Adrenal gland (tissue), 12 donors: ENCODE data around the gene PPARGC1A. TPM values are rescaled to one million over a fixed set of nuclear protein-coding genes. Genes with fewer than 3 reads are reported as not detected.

Source experiments
- DNase-seq, 7 donors: peaks; one replicate each; pipeline ENCODE4 v3.0.0-alpha.2; 2019 to 2020
- H3K27ac ChIP-seq, 5 donors: fragments of 200-600 bp; sonication (generic) in 4 of 5; 1 replicate in 3 of 5; 2 replicates in 2 of 5; pipeline versions ENCODE4 v1.5.1 to v1.8.0; 2016 to 2020; ENCODE audit warnings: mild to moderate bottlenecking in 1 of 5
- H3K27me3 ChIP-seq: fragments of 200-600 bp; 2 replicates; pipeline ENCODE4 v1.8.0; 2021
- H3K36me3 ChIP-seq, 2 donors: fragments of 200-600 bp; replicated peaks in 1 of 2; 1 replicate in 1 of 2; 2 replicates in 1 of 2; pipeline versions ENCODE4 v1.5.1 to v1.8.0; 2018 to 2022
- H3K4me1 ChIP-seq, 2 donors: fragments of 200-600 bp; replicated peaks in 1 of 2; 1 replicate in 1 of 2; 2 replicates in 1 of 2; pipeline versions ENCODE4 v1.5.1 to v1.8.0; 2018 to 2021
- H3K4me3 ChIP-seq, 4 donors: fragments of 200-600 bp; sonication (generic) in 3 of 4; one replicate each; pipeline ENCODE4 v1.5.1; 2016 to 2018
- H3K9me3 ChIP-seq, 3 donors: fragments of 200-600 bp; sonication (generic) in 1 of 3; replicated peaks in 1 of 3; 1 replicate in 2 of 3; 2 replicates in 1 of 3; pipeline versions ENCODE4 v1.5.1 to v1.8.0; 2016 to 2021
- CTCF ChIP-seq, 6 experiments: fragments of 450-650 bp in 4 of 6; fragments of 200-600 bp in 2 of 6; sonication (generic) in 1 of 6; IDR thresholded peaks; 1 replicate in 5 of 6; 2 replicates in 1 of 6; pipeline versions ENCODE4 v1.5.1 to v1.8.0; 2016 to 2021; ENCODE audit warnings: antibody characterized with exemption in 6 of 6, mild to moderate bottlenecking in 2 of 6, moderate library complexity in 1 of 6
- POLR2A ChIP-seq, 2 donors: fragments of 450-650 bp; IDR thresholded peaks; one replicate each; pipeline ENCODE4 v1.6.1; 2017; ENCODE audit warnings: antibody characterized with exemption in 2 of 2, mild to moderate bottlenecking in 2 of 2, moderate library complexity in 1 of 2
- WGBS, 4 donors: extraction: QIAGEN DNeasy Blood & Tissue Kit in 2 of 4; methylation state at CpG; one replicate each; pipeline versions ENCODE4 v1.1.5 to v1.1.7; 2013 to 2017; 5-methylcytosine and 5-hydroxymethylcytosine counted together
- intact Hi-C, 2 donors: fragments of 100-400 bp; cut with DNase I; formaldehyde crosslinking; loops; one replicate each; pipeline versions ENCODE4 v1.14.1 to v1.15.0; 2022 to 2023
- polyA plus RNA-seq, 3 donors: library from polyadenylated mRNA; stranded (reverse); fragments of 200-250 nt in 2 of 3; fragments of 350-450 nt in 1 of 3; fragmentation: Illumina TruSeq in 1 of 3; extraction: RNeasy Lipid Tissue Mini Kit (QIAGEN cat#74804) in 1 of 3; gene quantifications; one replicate each; pipeline ENCODE4 v1.2.3, GENCODE V29; 2013 to 2014
- total RNA-seq, 9 donors: library from RNA; depleted of rRNA in 4 of 9; stranded (reverse); fragments of >200 nt in 4 of 9; fragments of 120-200 nt in 1 of 9; fragmentation: NEBNext Ultra II Directional in 1 of 9; extraction: Animal tissue kit (Norgen Biotek cat#: 25700) in 1 of 9; gene quantifications; one replicate each; pipeline versions ENCODE4 v1.1.0 to v1.2.4, GENCODE V29; 2013 to 2023
- donor health status: healthy with polysubstance abuse.
- donor health status: Bipolar disorder and iron deficiency.
- donor health status: DM: yes; HTN: yes; CAD: no.
- donor health status: DM: no; HTN: no; CAD: no.
- donor health status: DM: no; HTN: no; CAD: no.
- donor health status: DM: yes; HTN: yes; CAD: no.

The PPARGC1A gene
- total and polyA plus RNA-seq, 12 donors = 1.6 to 14.3 (median 5.5) TPM

GRCh38 chr4:23844961-23845360 lies 44.9 kb downstream of the PPARGC1A start:
- TF ChIP-seq POLR2A (IDR thresholded peaks at IDR 0.05) (no peak), CTCF (IDR thresholded peaks at IDR 0.05) (no peak)
- no peaks in the 10 kb centered on the region for H3K27me3 ChIP-seq
- no peak overlapping the region for H3K27ac ChIP-seq
- H3K36me3 ChIP-seq = no peaks in the 10 kb centered on the region
- WGBS, 4 donors = 78 to 92% (median 86%) methylated on average over 4 of the region's 4 CpGs
- H3K9me3 ChIP-seq = no peaks in the 10 kb centered on the region
- intact Hi-C loops = no loop called here
- no peak for DNase-seq
- H3K4me3 ChIP-seq = no peak overlapping the region
- H3K4me1 ChIP-seq = no peaks in the 10 kb centered on the region

GRCh38 chr4:23839279-23839678 lies 50.6 kb downstream of the PPARGC1A start:
- 86 to 88% (median 86%) methylated on average over 4 of the region's 4 CpGs for WGBS, 4 donors
- H3K4me1 ChIP-seq = no peaks in the 10 kb centered on the region
- no peaks in the 10 kb centered on the region for H3K9me3 ChIP-seq
- H3K36me3 ChIP-seq = no peaks in the 10 kb centered on the region
- H3K4me3 ChIP-seq = no peak overlapping the region
- no peak for TF ChIP-seq CTCF (IDR thresholded peaks at IDR 0.05)
- no peak for TF ChIP-seq POLR2A (IDR thresholded peaks at IDR 0.05)
- H3K27ac ChIP-seq = no peak overlapping the region
- no peak for DNase-seq
- no peaks in the 10 kb centered on the region for H3K27me3 ChIP-seq
- intact Hi-C loops = no loop called here

- no peaks in the 10 kb centered on the region for H3K36me3 ChIP-seq
- intact Hi-C loops = no loop called here
- H3K4me1 ChIP-seq = no peaks in the 10 kb centered on the region
- H3K27ac ChIP-seq = no peak overlapping the region
- TF ChIP-seq POLR2A (IDR thresholded peaks at IDR 0.05) = no peak
- TF ChIP-seq CTCF (IDR thresholded peaks at IDR 0.05) = no peak
- H3K4me3 ChIP-seq = no peak overlapping the region
- DNase-seq = no peak
- no peaks in the 10 kb centered on the region for H3K9me3 ChIP-seq
- WGBS, 4 donors = 83 to 90% (median 84%) methylated on average over 3 of the region's 3 CpGs
- H3K27me3 ChIP-seq = no peaks in the 10 kb centered on the region
Measured at GRCh38 chr4:23838607-23839006, 51.2 kb downstream of the PPARGC1A start.

- no peaks in the 10 kb centered on the region for H3K9me3 ChIP-seq
- no peaks in the 10 kb centered on the region for H3K4me1 ChIP-seq
- TF ChIP-seq POLR2A (IDR thresholded peaks at IDR 0.05) = no peak
- TF ChIP-seq CTCF (IDR thresholded peaks at IDR 0.05) = no peak
- no peak for DNase-seq
- no peak overlapping the region for H3K4me3 ChIP-seq
- intact Hi-C loops = no loop called here
- no peak overlapping the region for H3K27ac ChIP-seq
- no peaks in the 10 kb centered on the region for H3K27me3 ChIP-seq
- 92 to 95% (median 94%) methylated on average over 3 of the region's 3 CpGs for WGBS, 4 donors
- H3K36me3 ChIP-seq = no peaks in the 10 kb centered on the region
Measured at GRCh38 chr4:23838131-23838530, 51.7 kb downstream of the PPARGC1A start.
